ENCODE results near the gene EGFL8. TPM values are rescaled to one million over a fixed set of nuclear protein-coding genes. Genes with fewer than 3 reads are reported as not detected.

The EGFL8 gene
- total and polyA plus RNA-seq, 4 donors, result 1.8 to 8.2 (median 1.9) TPM

DNA sequence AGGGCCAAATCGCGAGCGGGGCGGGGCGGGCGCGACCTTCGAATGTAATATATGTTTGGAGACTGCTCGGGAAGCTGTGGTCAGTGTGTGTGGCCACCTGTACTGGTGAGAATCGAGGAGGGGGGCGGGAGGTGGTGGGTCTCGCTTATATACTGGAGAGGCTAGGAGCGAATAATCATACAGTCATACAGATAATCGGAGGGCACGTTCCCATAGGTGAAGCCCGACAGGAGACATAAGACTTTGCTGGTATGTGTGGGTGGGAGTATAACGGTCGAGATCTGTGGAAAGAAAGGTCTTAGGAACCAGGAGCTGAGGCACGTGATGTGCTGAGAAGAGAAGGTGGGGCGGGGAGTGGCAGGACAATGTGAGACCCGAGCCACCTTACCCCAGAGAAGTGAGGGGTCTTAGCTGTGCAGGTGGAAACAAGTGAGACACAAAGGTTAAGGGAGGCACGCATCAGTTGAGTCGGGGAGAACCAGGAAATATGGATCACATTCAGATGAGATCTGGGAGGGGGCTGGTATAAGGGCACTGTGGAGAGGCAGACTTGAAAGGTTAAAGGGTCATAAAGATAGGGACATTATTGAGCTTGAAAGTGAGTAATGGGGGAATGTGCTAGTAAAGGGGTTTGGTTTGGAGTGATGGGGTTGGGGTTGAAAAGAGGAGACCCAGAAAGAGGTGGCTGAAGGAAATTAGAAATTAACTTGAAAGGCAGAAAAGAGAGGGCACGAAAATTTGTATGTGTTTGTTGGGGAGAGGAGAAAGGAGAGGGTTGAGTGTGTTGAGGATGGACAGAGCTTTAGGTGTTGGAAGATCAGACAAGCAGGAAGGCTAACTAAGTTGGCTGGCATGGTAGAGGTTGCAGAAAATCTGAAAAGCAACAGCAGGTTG, 14.4 kb downstream of the EGFL8 start:
- Histone ChIP-seq H3K4me1 (ENCODE audit: control insufficient read depth in 4 of 4, insufficient read depth in 4 of 4, low read length in 3 of 4) (peaks cover 0 to 47% (median 42%) of the 10 kb centered on the region in 4 donors), H3K9ac (ENCODE audit: low read depth in 1 of 2, low read length in 2 of 2) (peak overlapping the region; percentile 45 to 98), H3K9me3 (ENCODE audit: control insufficient read depth in 4 of 4, low read length in 3 of 4) (no peaks in the 10 kb centered on the region), H3K36me3 (ENCODE audit: control insufficient read depth in 4 of 4, insufficient read depth in 3 of 4, low read depth in 1 of 4, low read length in 3 of 4) (peaks cover 0 to 22% (median 10%) of the 10 kb centered on the region in 4 donors), H3K4me3 (ENCODE audit: low read depth in 1 of 3, low read length in 3 of 3) (peak overlapping the region; percentile 49 to 97 (median 78)), H3K27ac (ENCODE audit: low read depth in 1 of 2, low read length in 2 of 2) (peak overlapping the region; percentile 95 to 96), H3K27me3 (ENCODE audit: control insufficient read depth in 4 of 4, insufficient read depth in 4 of 4, low read length in 3 of 4) (no peaks in the 10 kb centered on the region)
- TF ChIP-seq JUND (IDR thresholded peaks at IDR 0.05), result no peak
- TF ChIP-seq HNF4G (IDR thresholded peaks at IDR 0.05), result no peak
- no peak for TF ChIP-seq FOXA1 (IDR thresholded peaks at IDR 0.05)
- TF ChIP-seq YY1 (IDR thresholded peaks at IDR 0.05), result no peak
- TF ChIP-seq HNF4A (conservative IDR thresholded peaks at IDR 0.05), result no peak
- no peak for TF ChIP-seq NR2F2 (IDR thresholded peaks at IDR 0.05)
- no peak for TF ChIP-seq TAF1 (conservative IDR thresholded peaks at IDR 0.05)
- no peak for TF ChIP-seq RAD21 (IDR thresholded peaks at IDR 0.05)
- TF ChIP-seq EGR1 (IDR thresholded peaks at IDR 0.05; ENCODE audit: low read depth in 2 of 2), result no peak
- TF ChIP-seq, protein P1, sequence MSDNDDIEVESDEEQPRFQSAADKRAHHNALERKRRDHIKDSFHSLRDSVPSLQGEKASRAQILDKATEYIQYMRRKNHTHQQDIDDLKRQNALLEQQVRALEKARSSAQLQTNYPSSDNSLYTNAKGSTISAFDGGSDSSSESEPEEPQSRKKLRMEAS (IDR thresholded peaks at IDR 0.05), result no peak
- TF ChIP-seq, protein P2, sequence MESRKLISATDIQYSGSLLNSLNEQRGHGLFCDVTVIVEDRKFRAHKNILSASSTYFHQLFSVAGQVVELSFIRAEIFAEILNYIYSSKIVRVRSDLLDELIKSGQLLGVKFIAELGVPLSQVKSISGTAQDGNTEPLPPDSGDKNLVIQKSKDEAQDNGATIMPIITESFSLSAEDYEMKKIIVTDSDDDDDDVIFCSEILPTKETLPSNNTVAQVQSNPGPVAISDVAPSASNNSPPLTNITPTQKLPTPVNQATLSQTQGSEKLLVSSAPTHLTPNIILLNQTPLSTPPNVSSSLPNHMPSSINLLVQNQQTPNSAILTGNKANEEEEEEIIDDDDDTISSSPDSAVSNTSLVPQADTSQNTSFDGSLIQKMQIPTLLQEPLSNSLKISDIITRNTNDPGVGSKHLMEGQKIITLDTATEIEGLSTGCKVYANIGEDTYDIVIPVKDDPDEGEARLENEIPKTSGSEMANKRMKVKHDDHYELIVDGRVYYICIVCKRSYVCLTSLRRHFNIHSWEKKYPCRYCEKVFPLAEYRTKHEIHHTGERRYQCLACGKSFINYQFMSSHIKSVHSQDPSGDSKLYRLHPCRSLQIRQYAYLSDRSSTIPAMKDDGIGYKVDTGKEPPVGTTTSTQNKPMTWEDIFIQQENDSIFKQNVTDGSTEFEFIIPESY (IDR thresholded peaks at IDR 0.05), result no peak
- no peak for TF ChIP-seq FOXA2 (IDR thresholded peaks at IDR 0.05)
- peak; percentile 52 for DNase-seq (ENCODE audit: low spot score)
- WGBS, result 3% methylated on average over 24 of the region's 24 CpGs

DNA sequence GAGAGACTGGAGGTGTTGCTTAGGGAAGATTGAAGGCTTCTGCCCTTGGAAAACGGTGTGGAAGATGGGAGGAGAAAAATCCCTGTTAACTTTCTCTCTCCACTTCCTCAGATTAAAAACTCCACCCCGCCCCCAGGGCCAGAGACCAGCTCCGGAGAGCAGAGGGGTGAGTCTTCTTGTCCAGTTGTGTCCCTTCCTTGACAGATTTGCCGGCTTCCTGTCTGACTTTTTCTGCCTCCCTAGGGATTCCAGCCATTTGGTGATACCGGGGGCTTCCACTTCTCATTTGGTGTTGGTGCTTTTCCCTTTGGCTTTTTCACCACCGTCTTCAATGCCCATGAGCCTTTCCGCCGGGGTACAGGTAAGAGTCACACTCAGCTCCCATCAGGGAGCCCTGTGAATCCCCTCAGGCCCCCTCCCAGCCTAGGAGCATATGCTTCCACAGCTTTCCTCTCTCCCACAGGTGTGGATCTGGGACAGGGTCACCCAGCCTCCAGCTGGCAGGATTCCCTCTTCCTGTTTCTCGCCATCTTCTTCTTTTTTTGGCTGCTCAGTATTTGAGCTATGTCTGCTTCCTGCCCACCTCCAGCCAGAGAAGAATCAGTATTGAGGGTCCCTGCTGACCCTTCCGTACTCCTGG, 15.5 kb downstream of the EGFL8 start:
- TF ChIP-seq FOXA1 (IDR thresholded peaks at IDR 0.05), result no peak
- TF ChIP-seq RAD21 (IDR thresholded peaks at IDR 0.05), result no peak
- TF ChIP-seq, protein P3, sequence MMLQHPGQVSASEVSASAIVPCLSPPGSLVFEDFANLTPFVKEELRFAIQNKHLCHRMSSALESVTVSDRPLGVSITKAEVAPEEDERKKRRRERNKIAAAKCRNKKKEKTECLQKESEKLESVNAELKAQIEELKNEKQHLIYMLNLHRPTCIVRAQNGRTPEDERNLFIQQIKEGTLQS (IDR thresholded peaks at IDR 0.05), result no peak
- TF ChIP-seq, protein P2 (IDR thresholded peaks at IDR 0.05), result no peak
- TF ChIP-seq FOXA2 (IDR thresholded peaks at IDR 0.05), result no peak
- no peak for TF ChIP-seq HNF4A (conservative IDR thresholded peaks at IDR 0.05)
- no peak for TF ChIP-seq EGR1 (IDR thresholded peaks at IDR 0.05; ENCODE audit: low read depth in 2 of 2)
- no peak for TF ChIP-seq YY1 (IDR thresholded peaks at IDR 0.05)
- Histone ChIP-seq H3K27ac (ENCODE audit: low read depth in 1 of 2, low read length in 2 of 2) (no peak overlapping the region), H3K36me3 (ENCODE audit: control insufficient read depth in 4 of 4, insufficient read depth in 3 of 4, low read depth in 1 of 4, low read length in 3 of 4) (peaks cover 0 to 22% (median 10%) of the 10 kb centered on the region in 4 donors), H3K9ac (ENCODE audit: low read depth in 1 of 2, low read length in 2 of 2) (no peak overlapping the region), H3K4me1 (ENCODE audit: control insufficient read depth in 4 of 4, insufficient read depth in 4 of 4, low read length in 3 of 4) (peaks cover 0 to 38% (median 36%) of the 10 kb centered on the region in 4 donors), H3K27me3 (ENCODE audit: control insufficient read depth in 4 of 4, insufficient read depth in 4 of 4, low read length in 3 of 4) (no peaks in the 10 kb centered on the region), H3K9me3 (ENCODE audit: control insufficient read depth in 4 of 4, low read length in 3 of 4) (no peaks in the 10 kb centered on the region), H3K4me3 (ENCODE audit: low read depth in 1 of 3, low read length in 3 of 3) (no peak overlapping the region)
- WGBS, result 83% methylated on average over 10 of the region's 10 CpGs
- no peak for DNase-seq (ENCODE audit: low spot score)
